ELF-1 (cell line): ENCODE measurements around the gene CLDN11.
A peak's percentile ranks its signal among the peaks of the same experiment; 100 is the strongest.

Experiments
- DNase-seq: peaks from one replicate; pipeline ENCODE4 v3.0.0-alpha.2; 2016; ENCODE audit warnings: low read depth, low spot score

The CLDN11 gene

GRCh38 chr3:170470063-170471016 is 51.7 kb downstream of the CLDN11 start:
- DNase-seq = no peak

- no peak for DNase-seq
Observed at GRCh38 chr3:170471149-170471548, 52.5 kb downstream of the CLDN11 start.

GRCh38 chr3:170473358-170473757 is 54.7 kb downstream of the CLDN11 start:
- DNase-seq = no peak

- no peak for DNase-seq
Observed at GRCh38 chr3:170475092-170475685, 56.5 kb downstream of the CLDN11 start.

- peak; percentile 74 for DNase-seq
Observed at GRCh38 chr3:170476291-170476690, 57.6 kb downstream of the CLDN11 start.

GRCh38 chr3:170477395-170477794 is 58.7 kb downstream of the CLDN11 start:
- DNase-seq = no peak

- DNase-seq = no peak
Observed at GRCh38 chr3:170480111-170480510, 61.4 kb downstream of the CLDN11 start.

- no peak for DNase-seq
Observed at GRCh38 chr3:170482199-170482598, 63.5 kb downstream of the CLDN11 start.

- DNase-seq = no peak
Observed at GRCh38 chr3:170483485-170484262, 65.0 kb downstream of the CLDN11 start.
